ENCODE measurements around the gene BTBD6.
"Not testable (repeated sequence)": the region's sequence is repeated elsewhere in the genome, so short reads cannot be mapped to it uniquely, and the experiment has no call there.

DNA sequence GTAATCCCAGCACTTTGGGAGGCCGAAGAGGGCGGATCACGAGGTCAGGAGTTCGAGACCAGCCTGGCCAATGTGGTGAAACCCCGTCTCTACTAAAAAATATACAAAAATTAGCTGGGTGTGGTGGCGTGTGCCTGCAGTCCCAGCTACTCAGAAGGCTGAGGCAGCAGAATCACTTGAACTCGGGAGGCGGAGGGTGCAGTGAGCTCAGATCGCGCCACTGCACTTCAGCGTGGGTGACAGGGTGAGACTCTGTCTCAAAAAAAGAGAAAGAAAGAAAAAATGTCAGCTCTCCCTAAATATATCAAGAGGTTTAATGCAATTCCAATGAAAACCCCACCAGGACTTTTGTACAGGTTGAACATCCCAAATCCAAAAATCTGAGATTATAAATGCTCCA, 49.0 kb downstream of the BTBD6 start:
- TF ChIP-seq, protein P1, sequence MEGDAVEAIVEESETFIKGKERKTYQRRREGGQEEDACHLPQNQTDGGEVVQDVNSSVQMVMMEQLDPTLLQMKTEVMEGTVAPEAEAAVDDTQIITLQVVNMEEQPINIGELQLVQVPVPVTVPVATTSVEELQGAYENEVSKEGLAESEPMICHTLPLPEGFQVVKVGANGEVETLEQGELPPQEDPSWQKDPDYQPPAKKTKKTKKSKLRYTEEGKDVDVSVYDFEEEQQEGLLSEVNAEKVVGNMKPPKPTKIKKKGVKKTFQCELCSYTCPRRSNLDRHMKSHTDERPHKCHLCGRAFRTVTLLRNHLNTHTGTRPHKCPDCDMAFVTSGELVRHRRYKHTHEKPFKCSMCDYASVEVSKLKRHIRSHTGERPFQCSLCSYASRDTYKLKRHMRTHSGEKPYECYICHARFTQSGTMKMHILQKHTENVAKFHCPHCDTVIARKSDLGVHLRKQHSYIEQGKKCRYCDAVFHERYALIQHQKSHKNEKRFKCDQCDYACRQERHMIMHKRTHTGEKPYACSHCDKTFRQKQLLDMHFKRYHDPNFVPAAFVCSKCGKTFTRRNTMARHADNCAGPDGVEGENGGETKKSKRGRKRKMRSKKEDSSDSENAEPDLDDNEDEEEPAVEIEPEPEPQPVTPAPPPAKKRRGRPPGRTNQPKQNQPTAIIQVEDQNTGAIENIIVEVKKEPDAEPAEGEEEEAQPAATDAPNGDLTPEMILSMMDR (IDR thresholded peaks at IDR 0.05) = not testable (repeated sequence)
- not testable (repeated sequence) for TF ChIP-seq ZFX (IDR thresholded peaks at IDR 0.05; ENCODE audit: borderline replicate concordance)
